Measurements from ENCODE around the gene MRPL4. TPM values are rescaled to one million over a fixed set of nuclear protein-coding genes. Genes with fewer than 3 reads are reported as not detected.

MRPL4 gene
- total and polyA plus RNA-seq, 10 of the 15 experiments (the other 5 are each of a cell fraction or from before 2014, with no cell fraction given), result 0.79 to 221 (median 112) TPM

DNA sequence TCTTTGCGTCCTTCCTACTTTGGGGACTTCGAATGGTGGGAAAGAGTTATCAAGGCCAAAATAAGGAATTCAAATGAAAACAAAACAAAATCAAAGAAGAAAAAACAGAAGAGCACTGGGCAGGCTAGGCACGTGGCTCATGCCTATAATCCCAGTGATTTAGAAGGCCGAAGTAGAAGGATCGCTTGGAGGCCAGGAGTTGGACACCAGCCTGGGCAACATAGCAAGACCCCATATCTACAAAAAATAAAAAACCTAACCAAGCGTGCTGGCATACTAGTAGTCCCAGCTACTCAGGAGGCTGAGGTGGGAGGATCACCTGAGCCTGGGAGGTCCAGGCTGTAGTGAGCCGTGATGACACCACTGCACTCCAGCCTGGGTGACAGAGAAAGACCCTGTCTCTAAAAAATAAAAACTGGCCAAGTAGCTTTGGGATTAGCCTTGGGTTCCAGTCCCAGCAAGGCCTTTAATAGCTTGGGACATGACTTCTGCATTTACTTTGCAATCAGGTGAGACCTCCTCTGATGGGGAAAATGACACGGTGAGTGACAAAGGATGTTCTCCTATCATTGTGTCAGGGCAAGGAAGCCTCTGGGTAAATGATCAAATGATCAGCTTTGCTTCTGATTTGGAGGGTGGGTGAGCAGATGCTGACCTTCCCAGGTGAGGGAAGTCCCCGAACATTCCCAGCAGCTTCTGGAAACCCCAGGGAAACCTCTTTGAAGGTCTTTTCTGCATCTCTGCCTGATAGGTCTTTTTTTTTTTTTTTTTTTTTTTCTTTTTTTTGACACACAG lies 26.0 kb downstream of the MRPL4 start (continued):
- TF ChIP-seq, protein P1, sequence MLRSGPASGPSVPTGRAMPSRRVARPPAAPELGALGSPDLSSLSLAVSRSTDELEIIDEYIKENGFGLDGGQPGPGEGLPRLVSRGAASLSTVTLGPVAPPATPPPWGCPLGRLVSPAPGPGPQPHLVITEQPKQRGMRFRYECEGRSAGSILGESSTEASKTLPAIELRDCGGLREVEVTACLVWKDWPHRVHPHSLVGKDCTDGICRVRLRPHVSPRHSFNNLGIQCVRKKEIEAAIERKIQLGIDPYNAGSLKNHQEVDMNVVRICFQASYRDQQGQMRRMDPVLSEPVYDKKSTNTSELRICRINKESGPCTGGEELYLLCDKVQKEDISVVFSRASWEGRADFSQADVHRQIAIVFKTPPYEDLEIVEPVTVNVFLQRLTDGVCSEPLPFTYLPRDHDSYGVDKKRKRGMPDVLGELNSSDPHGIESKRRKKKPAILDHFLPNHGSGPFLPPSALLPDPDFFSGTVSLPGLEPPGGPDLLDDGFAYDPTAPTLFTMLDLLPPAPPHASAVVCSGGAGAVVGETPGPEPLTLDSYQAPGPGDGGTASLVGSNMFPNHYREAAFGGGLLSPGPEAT (IDR thresholded peaks at IDR 0.05; ENCODE audit: low read depth), result no peak
- TF ChIP-seq NBN (IDR thresholded peaks at IDR 0.05), result no peak
- TF ChIP-seq MEF2B (IDR thresholded peaks at IDR 0.05; ENCODE audit: partially characterized antibody, poor library complexity, severe bottlenecking), result no peak
- TF ChIP-seq, protein P2, sequence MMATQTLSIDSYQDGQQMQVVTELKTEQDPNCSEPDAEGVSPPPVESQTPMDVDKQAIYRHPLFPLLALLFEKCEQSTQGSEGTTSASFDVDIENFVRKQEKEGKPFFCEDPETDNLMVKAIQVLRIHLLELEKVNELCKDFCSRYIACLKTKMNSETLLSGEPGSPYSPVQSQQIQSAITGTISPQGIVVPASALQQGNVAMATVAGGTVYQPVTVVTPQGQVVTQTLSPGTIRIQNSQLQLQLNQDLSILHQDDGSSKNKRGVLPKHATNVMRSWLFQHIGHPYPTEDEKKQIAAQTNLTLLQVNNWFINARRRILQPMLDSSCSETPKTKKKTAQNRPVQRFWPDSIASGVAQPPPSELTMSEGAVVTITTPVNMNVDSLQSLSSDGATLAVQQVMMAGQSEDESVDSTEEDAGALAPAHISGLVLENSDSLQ (IDR thresholded peaks at IDR 0.05), result peak; percentile 72
- TF ChIP-seq RAD51 (IDR thresholded peaks at IDR 0.05), result no peak
- TF ChIP-seq KDM1A (IDR thresholded peaks at IDR 0.05; ENCODE audit: borderline replicate concordance), result no peak
- TF ChIP-seq ATF7 (IDR thresholded peaks at IDR 0.05; ENCODE audit: low read depth), result no peak
- no peak for TF ChIP-seq BRCA1 (IDR thresholded peaks at IDR 0.05; ENCODE audit: low read depth, low read length)

DNA sequence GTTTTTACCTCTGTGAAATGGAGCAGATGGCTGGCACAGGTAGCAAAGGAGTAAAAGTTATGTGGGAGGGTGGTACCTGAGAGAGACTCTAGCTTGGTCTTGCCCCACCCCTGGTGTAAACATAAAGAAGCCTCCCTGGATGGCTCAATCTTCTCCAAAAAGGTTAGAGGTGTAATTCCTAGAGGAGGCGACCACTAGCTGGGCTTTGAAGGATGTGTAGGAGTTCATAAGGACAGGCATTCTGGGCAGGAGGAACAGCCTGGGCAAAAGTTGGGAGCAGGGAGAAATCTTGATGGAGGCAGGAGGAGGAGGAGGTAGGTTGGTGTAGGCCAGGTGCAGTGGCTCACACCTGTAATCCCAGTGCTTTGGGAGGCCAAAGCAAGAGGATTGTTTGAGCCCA lies 26.9 kb downstream of the MRPL4 start:
- 31% methylated on average over 1 of the region's 1 CpG for WGBS (ENCODE audit: insufficient coverage, insufficient replicate concordance, low lambda C conversion rate, missing lambda C conversion rate)
- CTCF ChIA-PET, result interaction anchor here (1.0 to 2.8 kb wide), 4 partner anchors 10 to 112 kb away, joined by 4 to 11 read pairs (median 6); partner anchors contain the start of gene ICAM5
- TF ChIP-seq RELA (IDR thresholded peaks at IDR 0.05; ENCODE audit: borderline replicate concordance, partially characterized antibody), result no peak
- TF ChIP-seq, protein P3, sequence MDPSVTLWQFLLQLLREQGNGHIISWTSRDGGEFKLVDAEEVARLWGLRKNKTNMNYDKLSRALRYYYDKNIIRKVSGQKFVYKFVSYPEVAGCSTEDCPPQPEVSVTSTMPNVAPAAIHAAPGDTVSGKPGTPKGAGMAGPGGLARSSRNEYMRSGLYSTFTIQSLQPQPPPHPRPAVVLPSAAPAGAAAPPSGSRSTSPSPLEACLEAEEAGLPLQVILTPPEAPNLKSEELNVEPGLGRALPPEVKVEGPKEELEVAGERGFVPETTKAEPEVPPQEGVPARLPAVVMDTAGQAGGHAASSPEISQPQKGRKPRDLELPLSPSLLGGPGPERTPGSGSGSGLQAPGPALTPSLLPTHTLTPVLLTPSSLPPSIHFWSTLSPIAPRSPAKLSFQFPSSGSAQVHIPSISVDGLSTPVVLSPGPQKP (IDR thresholded peaks at IDR 0.05; ENCODE audit: low read depth, low read length), result no peak
- no peak for TF ChIP-seq EED (IDR thresholded peaks at IDR 0.05; ENCODE audit: low read depth)
- no peak for TF ChIP-seq RCOR1 (conservative IDR thresholded peaks at IDR 0.05; ENCODE audit: low read depth, low read length)
- TF ChIP-seq ZNF24 (IDR thresholded peaks at IDR 0.05), result no peak
- no peak for TF ChIP-seq KDM1A (IDR thresholded peaks at IDR 0.05; ENCODE audit: borderline replicate concordance)
- TF ChIP-seq RBBP5 (conservative IDR thresholded peaks at IDR 0.05), result no peak
- no peak for TF ChIP-seq CEBPB (IDR thresholded peaks at IDR 0.05; ENCODE audit: borderline replicate concordance in 1 of 2, low read depth in 2 of 2, low read length in 2 of 2)
- TF ChIP-seq, protein P4, sequence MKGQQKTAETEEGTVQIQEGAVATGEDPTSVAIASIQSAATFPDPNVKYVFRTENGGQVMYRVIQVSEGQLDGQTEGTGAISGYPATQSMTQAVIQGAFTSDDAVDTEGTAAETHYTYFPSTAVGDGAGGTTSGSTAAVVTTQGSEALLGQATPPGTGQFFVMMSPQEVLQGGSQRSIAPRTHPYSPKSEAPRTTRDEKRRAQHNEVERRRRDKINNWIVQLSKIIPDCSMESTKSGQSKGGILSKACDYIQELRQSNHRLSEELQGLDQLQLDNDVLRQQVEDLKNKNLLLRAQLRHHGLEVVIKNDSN (IDR thresholded peaks at IDR 0.05; ENCODE audit: borderline replicate concordance, extremely low read length, insufficient read depth, low read depth, low read length), result no peak
- no peak for TF ChIP-seq ZNF384 (IDR thresholded peaks at IDR 0.05; ENCODE audit: borderline replicate concordance, low read depth, low read length)
- TF ChIP-seq ZBED1 (IDR thresholded peaks at IDR 0.05; ENCODE audit: borderline replicate concordance), result no peak

More for the DNA sequence above, 26.9 kb downstream of the MRPL4 start:
- FAIRE-seq (no peak), ATAC-seq (no peak), DNase-seq (ENCODE audit: low read depth, low spot score) (no peak)
- H3K9ac ChIP-seq (ENCODE audit: control insufficient read depth, insufficient read depth, low read length), result no peak overlapping the region
- SMC1A ChIA-PET (ENCODE audit: uncharacterized antibody, unreplicated experiment), result interaction anchor here (0.9 to 3.1 kb wide), 4 partner anchors 10 to 479 kb away, joined by 3 to 17 read pairs (median 9); partner anchors contain the start of gene ICAM5
- no peaks in the 10 kb centered on the region for H3K27me3 ChIP-seq (replicated peaks in 1 of 2; ENCODE audit: control insufficient read depth in 2 of 2, insufficient read depth in 2 of 2, low read length in 1 of 2)
- H3K4me2 ChIP-seq (ENCODE audit: control insufficient read depth, insufficient read depth), result peak overlapping the region; percentile 4; the same call in 1 of the 2 replicates
- RAD21 ChIA-PET (ENCODE audit: unreplicated experiment), result interaction anchor here (1.1 to 1.8 kb wide), 2 partner anchors 10 to 112 kb away, joined by 4 to 7 read pairs; partner anchors contain the start of gene ICAM5
- H4K20me1 ChIP-seq (ENCODE audit: control insufficient read depth, insufficient read depth), result peaks cover 4% of the 10 kb centered on the region; the same call in 1 of the 2 replicates
- H3K9me3 ChIP-seq (replicated peaks; ENCODE audit: control insufficient read depth, insufficient read depth, low read length), result no peaks in the 10 kb centered on the region
- intact Hi-C loops (cut with micrococcal nuclease; ENCODE audit: unreplicated experiment) (no loop called here), in situ Hi-C loops (cut with MboI) (no loop called here)
- peak overlapping the region; percentile 47 for H3K4me3 ChIP-seq
- BruUV-seq (replicated peaks), result no TSS peak
- peaks cover 5% of the 10 kb centered on the region for H3K4me1 ChIP-seq (ENCODE audit: control insufficient read depth, insufficient read depth, low read length)
- H3K36me3 ChIP-seq (ENCODE audit: control insufficient read depth in 2 of 2, insufficient read depth in 2 of 2, low read length in 1 of 2), result peaks cover 24 to 26% of the 10 kb centered on the region in 2 experiments; a peak in 3 of 4 replicates
- no peak overlapping the region for H3K27ac ChIP-seq (ENCODE audit: control insufficient read depth, insufficient read depth)
- peaks cover 44% of the 10 kb centered on the region for H3K79me2 ChIP-seq (ENCODE audit: control insufficient read depth, insufficient read depth, low read length)
- POLR2A ChIA-PET, result interaction anchor here (1.1 to 1.8 kb wide), 2 partner anchors 8 to 10 kb away, joined by 4 to 6 read pairs; partner anchors contain the start of genes ICAM1 and ICAM5
- no peak overlapping the region for H2AFZ ChIP-seq (ENCODE audit: control insufficient read depth, low read depth, low read length)

Measured in GM12878 (cell line).